Liver (tissue), 2 donors: Measurements from ENCODE around the gene TUB.

Source experiments
- REST ChIP-seq: IDR thresholded peaks from 2 replicates; pipeline ENCODE4 v1.6.1; 2016; ENCODE audit warnings: antibody characterized with exemption, mild to moderate bottlenecking
- TF ChIP-seq, protein P1 (sequence below): fragments of 150-350 bp; IDR thresholded peaks from 2 replicates; pipeline ENCODE4 v1.5.1; 2017; ENCODE audit warnings: improper control_type of control experiment, low read depth, low read length; ENCODE audit not compliant: missing input control
- donor health status: healthy.

DNA sequence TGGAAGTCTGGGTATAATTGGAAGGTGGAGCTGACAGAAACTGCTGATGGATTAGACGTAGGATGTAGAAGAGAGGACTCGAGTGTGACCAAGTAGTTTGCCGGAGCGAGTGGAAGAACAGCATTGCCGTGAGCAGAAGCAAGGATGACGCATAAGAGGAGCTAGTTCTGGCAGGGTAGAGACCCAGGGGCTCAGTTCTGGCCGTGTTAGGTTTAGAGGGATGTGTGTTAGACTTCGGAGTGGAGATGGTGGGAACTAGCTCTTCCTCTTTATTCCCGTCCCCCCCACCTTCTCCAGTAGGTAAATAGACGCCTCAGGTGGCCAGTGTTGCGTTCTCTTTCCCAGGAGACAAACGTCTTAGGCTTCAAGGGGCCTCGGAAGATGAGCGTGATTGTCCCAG lies 19.1 kb downstream of the TUB start:
- TF ChIP-seq, protein P1, sequence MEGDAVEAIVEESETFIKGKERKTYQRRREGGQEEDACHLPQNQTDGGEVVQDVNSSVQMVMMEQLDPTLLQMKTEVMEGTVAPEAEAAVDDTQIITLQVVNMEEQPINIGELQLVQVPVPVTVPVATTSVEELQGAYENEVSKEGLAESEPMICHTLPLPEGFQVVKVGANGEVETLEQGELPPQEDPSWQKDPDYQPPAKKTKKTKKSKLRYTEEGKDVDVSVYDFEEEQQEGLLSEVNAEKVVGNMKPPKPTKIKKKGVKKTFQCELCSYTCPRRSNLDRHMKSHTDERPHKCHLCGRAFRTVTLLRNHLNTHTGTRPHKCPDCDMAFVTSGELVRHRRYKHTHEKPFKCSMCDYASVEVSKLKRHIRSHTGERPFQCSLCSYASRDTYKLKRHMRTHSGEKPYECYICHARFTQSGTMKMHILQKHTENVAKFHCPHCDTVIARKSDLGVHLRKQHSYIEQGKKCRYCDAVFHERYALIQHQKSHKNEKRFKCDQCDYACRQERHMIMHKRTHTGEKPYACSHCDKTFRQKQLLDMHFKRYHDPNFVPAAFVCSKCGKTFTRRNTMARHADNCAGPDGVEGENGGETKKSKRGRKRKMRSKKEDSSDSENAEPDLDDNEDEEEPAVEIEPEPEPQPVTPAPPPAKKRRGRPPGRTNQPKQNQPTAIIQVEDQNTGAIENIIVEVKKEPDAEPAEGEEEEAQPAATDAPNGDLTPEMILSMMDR = no peak
- TF ChIP-seq REST = no peak
